D721Med (cell line): ENCODE measurements around the gene ZNF846.

ENCODE experiments used
- DNase-seq: peaks from one replicate; pipeline ENCODE4 v3.0.0; 2011; ENCODE audit warnings: low spot score; ENCODE audit not compliant: insufficient read length
- FAIRE-seq: peaks from 2 replicates; lab custom pipeline; 2011; peaks lifted over from hg19 to GRCh38; lab: Jason Lieb, UNC
- TF ChIP-seq, protein P1 (sequence below): IDR thresholded peaks from 2 replicates; pipeline ENCODE4 v1.5.1; 2012; ENCODE audit warnings: mild to moderate bottlenecking, control low read depth; ENCODE audit not compliant: insufficient read depth; ENCODE audit errors: missing control alignments

Gene ZNF846

DNA sequence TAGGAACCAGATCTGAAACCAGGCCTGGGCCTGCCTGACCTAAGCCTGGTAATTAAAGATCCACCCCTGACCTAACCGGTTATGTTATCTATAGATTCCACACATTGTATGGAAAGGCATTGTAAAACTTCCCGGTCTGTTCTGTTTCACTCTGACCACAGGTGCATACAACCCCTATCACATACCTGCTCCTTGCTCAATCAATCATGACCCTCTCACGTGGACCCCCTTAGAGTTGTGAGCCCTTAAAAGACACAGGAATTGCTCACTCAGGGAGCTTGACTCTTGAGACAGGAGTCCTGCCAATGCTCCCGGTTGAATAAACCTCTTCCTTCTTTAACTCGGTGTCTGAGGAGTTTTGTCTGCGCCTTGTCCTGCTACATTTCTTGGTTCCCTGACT is 66.4 kb downstream of the ZNF846 start:
- FAIRE-seq (no peak), DNase-seq (no peak)
- TF ChIP-seq, protein P1, sequence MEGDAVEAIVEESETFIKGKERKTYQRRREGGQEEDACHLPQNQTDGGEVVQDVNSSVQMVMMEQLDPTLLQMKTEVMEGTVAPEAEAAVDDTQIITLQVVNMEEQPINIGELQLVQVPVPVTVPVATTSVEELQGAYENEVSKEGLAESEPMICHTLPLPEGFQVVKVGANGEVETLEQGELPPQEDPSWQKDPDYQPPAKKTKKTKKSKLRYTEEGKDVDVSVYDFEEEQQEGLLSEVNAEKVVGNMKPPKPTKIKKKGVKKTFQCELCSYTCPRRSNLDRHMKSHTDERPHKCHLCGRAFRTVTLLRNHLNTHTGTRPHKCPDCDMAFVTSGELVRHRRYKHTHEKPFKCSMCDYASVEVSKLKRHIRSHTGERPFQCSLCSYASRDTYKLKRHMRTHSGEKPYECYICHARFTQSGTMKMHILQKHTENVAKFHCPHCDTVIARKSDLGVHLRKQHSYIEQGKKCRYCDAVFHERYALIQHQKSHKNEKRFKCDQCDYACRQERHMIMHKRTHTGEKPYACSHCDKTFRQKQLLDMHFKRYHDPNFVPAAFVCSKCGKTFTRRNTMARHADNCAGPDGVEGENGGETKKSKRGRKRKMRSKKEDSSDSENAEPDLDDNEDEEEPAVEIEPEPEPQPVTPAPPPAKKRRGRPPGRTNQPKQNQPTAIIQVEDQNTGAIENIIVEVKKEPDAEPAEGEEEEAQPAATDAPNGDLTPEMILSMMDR, result no peak
